Esophagus muscularis mucosa (tissue), 4 donors: ENCODE measurements around the gene CCM2L.

Source experiments
- CTCF ChIP-seq, 3 experiments: fragments of 200-600 bp in 2 of 3; fragments of 450-650 bp in 1 of 3; sonication (generic) in 2 of 3; IDR thresholded peaks; one replicate each; pipeline ENCODE4 v1.5.1; 2017 to 2019; ENCODE audit warnings: antibody characterized with exemption in 3 of 3, mild to moderate bottlenecking in 2 of 3, moderate library complexity in 1 of 3
- EP300 ChIP-seq: sonication (generic); formaldehyde crosslinking; IDR thresholded peaks from one replicate; pipeline ENCODE4 v1.6.1; 2017; ENCODE audit warnings: antibody characterized with exemption
- POLR2A ChIP-seq: fragments of 450-650 bp; IDR thresholded peaks from one replicate; pipeline ENCODE4 v1.6.1; 2017; ENCODE audit warnings: antibody characterized with exemption, moderate library complexity, mild to moderate bottlenecking, low read depth
- POLR2AphosphoS5 ChIP-seq, 2 donors: sonication (generic); formaldehyde crosslinking; IDR thresholded peaks; one replicate each; pipeline ENCODE4 v1.6.1; 2017; ENCODE audit warnings: antibody characterized with exemption in 2 of 2

GRCh38 chr20:31962761-31963160 is 47.5 kb upstream of the CCM2L start:
- TF ChIP-seq CTCF (IDR thresholded peaks at IDR 0.05) (no peak), POLR2AphosphoS5 (IDR thresholded peaks at IDR 0.05) (no peak), EP300 (no peak), POLR2A (no peak)
